Measurements from ENCODE around the gene FOXC1. TPM values are rescaled to one million over a fixed set of nuclear protein-coding genes. Genes with fewer than 3 reads are reported as not detected.

The FOXC1 gene
- total RNA-seq, 1 experiment from 2014 or later, result 7.3 TPM

DNA sequence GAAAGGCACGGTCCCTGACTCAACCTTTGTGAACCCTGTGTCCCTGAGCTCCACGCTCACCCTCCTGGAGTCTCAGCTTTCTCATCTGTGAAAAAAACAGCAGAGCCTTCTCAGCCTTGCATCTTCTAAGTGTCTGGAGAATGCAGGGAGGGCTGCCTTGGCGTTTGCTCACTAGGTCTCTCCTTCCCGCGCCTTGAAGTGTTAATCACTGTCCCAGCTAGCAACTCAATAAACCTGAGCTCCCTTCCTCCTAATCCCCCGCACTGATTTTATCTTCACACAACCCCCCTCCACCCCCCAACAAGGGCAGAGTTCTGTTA, 34.9 kb upstream of the FOXC1 start:
- no peak overlapping the region for H3K4me2 ChIP-seq (ENCODE audit: low read length)
- H3K9ac ChIP-seq (ENCODE audit: low read length), result no peak overlapping the region
- H3K9me3 ChIP-seq (ENCODE audit: low read length), result peaks cover 9% of the 10 kb centered on the region; the same call in 1 of the 2 replicates
- no peak overlapping the region for H3K27ac ChIP-seq (ENCODE audit: low read length)
- no peaks in the 10 kb centered on the region for H4K20me1 ChIP-seq (ENCODE audit: low read length)
- peaks cover 9% of the 10 kb centered on the region; the same call in 1 of the 2 replicates for H3K27me3 ChIP-seq (ENCODE audit: low read length)
- ChIA-PET POLR2A (ENCODE audit: unreplicated experiment) (interaction anchor here (0.6 kb wide), 2 partner anchors 50 to 127 kb away, joined by 10 to 21 read pairs; no protein-coding TSS in a partner anchor), CTCF (interaction anchor here (0.5 kb wide), 1 partner anchor 10 kb away, joined by 4 read pairs; no protein-coding TSS in a partner anchor)
- BruUV-seq (replicated peaks), result no TSS peak
- no peak for DNase-seq
- intact Hi-C loops (cut with micrococcal nuclease), result no loop called here
- TF ChIP-seq, protein P1, sequence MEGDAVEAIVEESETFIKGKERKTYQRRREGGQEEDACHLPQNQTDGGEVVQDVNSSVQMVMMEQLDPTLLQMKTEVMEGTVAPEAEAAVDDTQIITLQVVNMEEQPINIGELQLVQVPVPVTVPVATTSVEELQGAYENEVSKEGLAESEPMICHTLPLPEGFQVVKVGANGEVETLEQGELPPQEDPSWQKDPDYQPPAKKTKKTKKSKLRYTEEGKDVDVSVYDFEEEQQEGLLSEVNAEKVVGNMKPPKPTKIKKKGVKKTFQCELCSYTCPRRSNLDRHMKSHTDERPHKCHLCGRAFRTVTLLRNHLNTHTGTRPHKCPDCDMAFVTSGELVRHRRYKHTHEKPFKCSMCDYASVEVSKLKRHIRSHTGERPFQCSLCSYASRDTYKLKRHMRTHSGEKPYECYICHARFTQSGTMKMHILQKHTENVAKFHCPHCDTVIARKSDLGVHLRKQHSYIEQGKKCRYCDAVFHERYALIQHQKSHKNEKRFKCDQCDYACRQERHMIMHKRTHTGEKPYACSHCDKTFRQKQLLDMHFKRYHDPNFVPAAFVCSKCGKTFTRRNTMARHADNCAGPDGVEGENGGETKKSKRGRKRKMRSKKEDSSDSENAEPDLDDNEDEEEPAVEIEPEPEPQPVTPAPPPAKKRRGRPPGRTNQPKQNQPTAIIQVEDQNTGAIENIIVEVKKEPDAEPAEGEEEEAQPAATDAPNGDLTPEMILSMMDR (conservative IDR thresholded peaks at IDR 0.05; ENCODE audit: low read depth, low read length), result no peak
- TF ChIP-seq EZH2phosphoT487 (IDR thresholded peaks at IDR 0.05; ENCODE audit: borderline replicate concordance, low read length) (no peak), EZH2 (IDR thresholded peaks at IDR 0.05; ENCODE audit: low read length, unreplicated experiment) (no peak)
- no peaks in the 10 kb centered on the region for H3K36me3 ChIP-seq (ENCODE audit: low read depth, low read length)
- no peaks in the 10 kb centered on the region for H3K79me2 ChIP-seq (ENCODE audit: low read length)
- H3F3A ChIP-seq (ENCODE audit: low read length, unreplicated experiment), result no peaks in the 10 kb centered on the region
- H3K9me2 ChIP-seq (replicated peaks; ENCODE audit: low read length), result no peaks in the 10 kb centered on the region
- H2AFZ ChIP-seq (ENCODE audit: low read length), result no peak overlapping the region
- no peak overlapping the region for H3K4me3 ChIP-seq (ENCODE audit: low read length)
- no peak for ATAC-seq
- no peaks in the 10 kb centered on the region for H3K4me1 ChIP-seq (ENCODE audit: insufficient read depth, low read length)

DNA sequence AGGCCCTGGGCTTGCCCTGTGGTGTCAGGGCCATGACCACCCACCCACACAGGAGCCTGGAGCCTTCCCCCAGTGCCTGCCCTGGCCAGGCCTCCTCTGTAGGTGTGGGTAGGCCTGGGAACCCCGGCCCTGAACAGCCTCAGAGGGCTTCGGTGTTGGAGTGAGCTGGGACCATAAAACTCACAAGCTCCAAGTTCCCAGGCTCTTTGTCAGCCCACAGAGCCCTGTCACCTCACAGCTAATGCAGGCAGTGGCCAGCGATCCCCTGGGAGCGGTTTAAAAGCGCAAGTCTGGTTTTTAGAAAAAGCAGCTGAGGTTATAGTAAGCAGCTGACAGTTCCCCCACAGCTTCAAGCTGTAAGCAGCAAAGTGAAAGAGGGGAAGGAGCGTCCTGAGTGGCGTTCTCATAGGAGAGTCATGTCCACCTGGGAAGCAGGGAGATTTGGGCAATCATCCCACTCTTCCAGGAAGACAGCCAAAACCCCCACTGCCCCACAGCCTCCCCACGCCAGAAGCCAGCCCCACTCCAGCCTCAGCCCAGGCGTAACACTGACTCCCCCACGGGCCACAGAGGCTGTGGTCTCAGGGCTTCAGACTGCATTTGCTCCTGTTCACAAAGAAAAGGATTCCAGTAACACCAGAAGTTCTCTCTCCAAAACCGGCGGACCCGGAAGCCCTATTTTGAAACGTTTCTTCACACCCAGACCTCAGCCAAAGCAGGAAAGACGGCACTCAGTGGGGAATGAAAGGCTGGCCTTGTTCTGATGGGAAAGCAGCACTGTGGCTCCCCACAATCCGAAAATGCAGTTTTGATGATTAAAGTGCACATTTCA, 34.3 kb upstream of the FOXC1 start:
- BruUV-seq (replicated peaks), result no TSS peak
- H4K20me1 ChIP-seq (ENCODE audit: low read length), result no peaks in the 10 kb centered on the region
- H3F3A ChIP-seq (ENCODE audit: low read length, unreplicated experiment), result no peaks in the 10 kb centered on the region
- DNase-seq (no peak), ATAC-seq (no peak)
- H3K9ac ChIP-seq (ENCODE audit: low read length), result no peak overlapping the region
- no peaks in the 10 kb centered on the region for H3K4me1 ChIP-seq (ENCODE audit: insufficient read depth, low read length)
- H3K4me2 ChIP-seq (ENCODE audit: low read length), result no peak overlapping the region
- no peaks in the 10 kb centered on the region for H3K9me2 ChIP-seq (replicated peaks; ENCODE audit: low read length)
- TF ChIP-seq EZH2 (IDR thresholded peaks at IDR 0.05; ENCODE audit: low read length, unreplicated experiment), result no peak
- TF ChIP-seq, protein P1 (conservative IDR thresholded peaks at IDR 0.05; ENCODE audit: low read depth, low read length), result no peak
- TF ChIP-seq EZH2phosphoT487 (IDR thresholded peaks at IDR 0.05; ENCODE audit: borderline replicate concordance, low read length), result no peak
- H3K36me3 ChIP-seq (ENCODE audit: low read depth, low read length), result no peaks in the 10 kb centered on the region
- no peak overlapping the region for H2AFZ ChIP-seq (ENCODE audit: low read length)
- H3K4me3 ChIP-seq (ENCODE audit: low read length), result no peak overlapping the region
- no peaks in the 10 kb centered on the region for H3K79me2 ChIP-seq (ENCODE audit: low read length)
- intact Hi-C loops (cut with micrococcal nuclease), result no loop called here
- H3K27ac ChIP-seq (ENCODE audit: low read length), result no peak overlapping the region
- ChIA-PET POLR2A (ENCODE audit: unreplicated experiment) (interaction anchor here (0.6 kb wide), 2 partner anchors 50 to 127 kb away, joined by 10 to 21 read pairs; no protein-coding TSS in a partner anchor), CTCF (interaction anchor here (0.5 kb wide), 1 partner anchor 11 kb away, joined by 4 read pairs; no protein-coding TSS in a partner anchor)
- peaks cover 9% of the 10 kb centered on the region; the same call in 1 of the 2 replicates for H3K9me3 ChIP-seq (ENCODE audit: low read length)
- H3K27me3 ChIP-seq (ENCODE audit: low read length), result peaks cover 9% of the 10 kb centered on the region; the same call in 1 of the 2 replicates

DNA sequence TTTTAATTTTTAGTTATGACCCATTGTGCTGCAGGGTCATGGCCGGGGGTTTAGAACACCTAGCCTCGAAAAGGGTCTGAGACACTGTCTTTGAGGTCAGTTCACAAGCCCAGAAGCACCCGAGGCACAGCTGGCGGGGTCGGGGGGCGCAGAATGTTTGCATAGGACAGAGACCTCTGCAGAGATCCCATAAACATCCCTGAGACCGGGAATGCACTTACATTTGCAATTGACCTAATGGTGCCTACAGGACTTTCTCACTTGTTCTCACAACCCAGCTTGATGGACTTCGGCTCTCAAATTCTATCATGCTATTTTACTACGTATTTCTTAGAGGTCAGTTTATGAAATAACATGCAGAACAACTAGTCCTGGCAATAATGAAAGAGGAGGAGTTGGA, 33.5 kb upstream of the FOXC1 start:
- Histone ChIP-seq H3K4me2 (ENCODE audit: low read length) (no peak overlapping the region), H3K9me3 (ENCODE audit: low read length) (peaks cover 1% of the 10 kb centered on the region; the same call in 1 of the 2 replicates), H2AFZ (ENCODE audit: low read length) (no peak overlapping the region), H3K4me3 (ENCODE audit: low read length) (no peak overlapping the region), H3K79me2 (ENCODE audit: low read length) (no peaks in the 10 kb centered on the region), H3K9ac (ENCODE audit: low read length) (no peak overlapping the region), H3K27me3 (ENCODE audit: low read length) (peaks cover 9% of the 10 kb centered on the region; the same call in 1 of the 2 replicates), H3K4me1 (ENCODE audit: insufficient read depth, low read length) (no peaks in the 10 kb centered on the region), H3F3A (ENCODE audit: low read length, unreplicated experiment) (no peaks in the 10 kb centered on the region), H3K27ac (ENCODE audit: low read length) (no peak overlapping the region), H4K20me1 (ENCODE audit: low read length) (no peaks in the 10 kb centered on the region), H3K9me2 (replicated peaks; ENCODE audit: low read length) (no peaks in the 10 kb centered on the region), H3K36me3 (ENCODE audit: low read depth, low read length) (no peaks in the 10 kb centered on the region)
- no peak for ATAC-seq
- no peak for DNase-seq
- TF ChIP-seq, protein P1 (conservative IDR thresholded peaks at IDR 0.05; ENCODE audit: low read depth, low read length), result no peak
- no peak for TF ChIP-seq EZH2 (IDR thresholded peaks at IDR 0.05; ENCODE audit: low read length, unreplicated experiment)
- TF ChIP-seq EZH2phosphoT487 (IDR thresholded peaks at IDR 0.05; ENCODE audit: borderline replicate concordance, low read length), result no peak
- intact Hi-C loops (cut with micrococcal nuclease), result no loop called here
- BruUV-seq (replicated peaks), result no TSS peak
- ChIA-PET CTCF (no interaction called here), POLR2A (ENCODE audit: unreplicated experiment) (no interaction called here)
